ENCODE results near the gene LMBR1L. TPM values are rescaled to one million over a fixed set of nuclear protein-coding genes. Genes with fewer than 3 reads are reported as not detected.
"Not testable (repeated sequence)": the region's sequence is repeated elsewhere in the genome, so short reads cannot be mapped to it uniquely, and the experiment has no call there.

The LMBR1L gene
- total RNA-seq, 1 donor from 2014 or later = 79.9 TPM

- no peak for TF ChIP-seq CTCF (IDR thresholded peaks at IDR 0.05)
- peaks cover 43% of the 10 kb centered on the region for H3K36me3 Mint-ChIP-seq (ENCODE audit: low read depth)
- DNase-seq (peak; percentile 91), ATAC-seq (ENCODE audit: low read depth) (peak; percentile 50)
- CTCF ChIA-PET = interaction anchor here (1.2 to 4.2 kb wide), 8 partner anchors 20 to 104 kb away, joined by 3 to 31 read pairs (median 14); partner anchors contain the start of genes LMBR1L, RHEBL1 and TUBA1A
- POLR2A ChIA-PET = interaction anchor here (0.7 to 6.8 kb wide), 53 partner anchors 10 to 981 kb away, joined by 3 to 190 read pairs (median 8); partner anchors contain the start of genes ARF3, DDN, DDX23 and DHH
- intact Hi-C loops (cut with micrococcal nuclease) = loop anchor here (1.0 to 5.0 kb wide), 11 partner anchors 20 to 414 kb away; partner anchors contain the start of genes CCNT1, DDX23, KMT2D and LMBR1L
- H3K4me3 Mint-ChIP-seq = peak overlapping the region; percentile 96
- H3K4me1 Mint-ChIP-seq = peaks cover 55% of the 10 kb centered on the region
- peak overlapping the region; percentile 98 for H3K27ac Mint-ChIP-seq
- H3K27me3 Mint-ChIP-seq = no peaks in the 10 kb centered on the region
- H3K9me3 Mint-ChIP-seq = no peaks in the 10 kb centered on the region
Observed at GRCh38 chr12:49130151-49131050, 19.8 kb upstream of the LMBR1L start.

- ChIA-PET CTCF (interaction anchor here (1.6 to 4.2 kb wide), 6 partner anchors 19 to 105 kb away, joined by 5 to 31 read pairs (median 20); partner anchors contain the start of genes LMBR1L, RHEBL1 and TUBA1A), POLR2A (interaction anchor here (0.7 to 6.8 kb wide), 25 partner anchors 10 to 612 kb away, joined by 3 to 190 read pairs (median 11); partner anchors contain the start of genes DDN, DHH, LMBR1L and RHEBL1)
- Mint-ChIP-seq H3K4me3 (peak overlapping the region; percentile 96), H3K27ac (peak overlapping the region; percentile 98), H3K9me3 (no peaks in the 10 kb centered on the region), H3K4me1 (peaks cover 53% of the 10 kb centered on the region), H3K27me3 (no peaks in the 10 kb centered on the region), H3K36me3 (ENCODE audit: low read depth) (peaks cover 43% of the 10 kb centered on the region)
- ATAC-seq (ENCODE audit: low read depth) (no peak), DNase-seq (no peak)
- no peak for TF ChIP-seq CTCF (IDR thresholded peaks at IDR 0.05)
- intact Hi-C loops (cut with micrococcal nuclease) = loop anchor here (1.0 to 5.0 kb wide), 9 partner anchors 19 to 277 kb away; partner anchors contain the start of genes DDX23, KMT2D, LMBR1L and TUBA1A
Observed at GRCh38 chr12:49129332-49130150, 18.9 kb upstream of the LMBR1L start.

GRCh38 chr12:49127971-49128370 is 17.3 kb upstream of the LMBR1L start:
- H3K4me3 Mint-ChIP-seq; H3K27me3 Mint-ChIP-seq; H3K9me3 Mint-ChIP-seq; intact Hi-C loops (cut with micrococcal nuclease); H3K27ac Mint-ChIP-seq; DNase-seq; ATAC-seq (ENCODE audit: low read depth): not testable (repeated sequence)
- CTCF ChIA-PET = interaction anchor here (0.9 to 1.3 kb wide), 3 partner anchors 10 to 65 kb away, joined by 3 to 4 read pairs (median 3); partner anchors contain the start of gene TUBA1A
- Mint-ChIP-seq H3K4me1 (peaks cover 43% of the 10 kb centered on the region), H3K36me3 (ENCODE audit: low read depth) (peaks cover 43% of the 10 kb centered on the region)
- POLR2A ChIA-PET = interaction anchor here (0.6 to 6.8 kb wide), 2 partner anchors 61 to 110 kb away, joined by 4 to 190 read pairs; partner anchors contain the start of gene TUBA1A

- H3K36me3 Mint-ChIP-seq (ENCODE audit: low read depth) = peaks cover 43% of the 10 kb centered on the region
Observed at GRCh38 chr12:49126852-49127763, 16.5 kb upstream of the LMBR1L start.

More at GRCh38 chr12:49126852-49127763, 16.5 kb upstream of the LMBR1L start:
- Mint-ChIP-seq H3K27me3 (no peaks in the 10 kb centered on the region), H3K27ac (peak overlapping the region; percentile 33), H3K9me3 (no peaks in the 10 kb centered on the region), H3K4me1 (peaks cover 35% of the 10 kb centered on the region), H3K4me3 (no peak overlapping the region)
- CTCF ChIA-PET = interaction anchor here (0.9 to 1.3 kb wide), 3 partner anchors 9 to 64 kb away, joined by 3 to 4 read pairs (median 3); partner anchors contain the start of gene TUBA1A
- no peak for DNase-seq
- POLR2A ChIA-PET = interaction anchor here (6.8 kb wide), 1 partner anchor 62 kb away, joined by 190 read pairs; the partner anchor contains the start of gene TUBA1A
- intact Hi-C loops (cut with micrococcal nuclease) = no loop called here
- ATAC-seq (ENCODE audit: low read depth) = no peak
- no peak for TF ChIP-seq CTCF (IDR thresholded peaks at IDR 0.05)
